ENCODE measurements around the gene PRR30. TPM values are rescaled to one million over a fixed set of nuclear protein-coding genes. Genes with fewer than 3 reads are reported as not detected.
A peak's percentile ranks its signal among the peaks of the same experiment; 100 is the strongest.

The PRR30 gene
- total and polyA plus RNA-seq, 2 donors (not counting 1 experiment from before 2014, with no cell fraction given): not detected

GRCh38 chr2:27162151-27163121 is 23.2 kb upstream of the PRR30 start:
- Histone ChIP-seq H3K36me3 (ENCODE audit: control insufficient read depth, insufficient read depth, low read length) (no peaks in the 10 kb centered on the region), H3K9me3 (ENCODE audit: control insufficient read depth, insufficient read depth, low read depth, low read length) (no peaks in the 10 kb centered on the region), H3K79me2 (ENCODE audit: control insufficient read depth, insufficient read depth, low read length) (no peaks in the 10 kb centered on the region), H3K27ac (ENCODE audit: insufficient read depth, low read length) (no peak overlapping the region), H3K4me1 (ENCODE audit: control insufficient read depth, extremely low read depth, insufficient read depth, low read length) (no peaks in the 10 kb centered on the region), H3K4me2 (ENCODE audit: extremely low read depth, insufficient read depth, low read length) (no peak overlapping the region), H3K9ac (ENCODE audit: insufficient read depth, low read length) (no peak overlapping the region), H4K20me1 (ENCODE audit: control insufficient read depth, extremely low read depth, insufficient read depth, low read length) (no peaks in the 10 kb centered on the region), H2AFZ (ENCODE audit: low read length) (no peak overlapping the region), H3K4me3 (replicated peaks in 1 of 4; ENCODE audit: control extremely low read depth in 1 of 4, insufficient read depth in 1 of 4, low read depth in 3 of 4, low read length in 4 of 4) (no peak overlapping the region), H3K27me3 (ENCODE audit: control insufficient read depth, insufficient read depth, low read length) (peaks cover 11% of the 10 kb centered on the region)
- peak; percentile 9 to 19 for DNase-seq (ENCODE audit: low read depth in 2 of 2)
- TF ChIP-seq, protein P1, sequence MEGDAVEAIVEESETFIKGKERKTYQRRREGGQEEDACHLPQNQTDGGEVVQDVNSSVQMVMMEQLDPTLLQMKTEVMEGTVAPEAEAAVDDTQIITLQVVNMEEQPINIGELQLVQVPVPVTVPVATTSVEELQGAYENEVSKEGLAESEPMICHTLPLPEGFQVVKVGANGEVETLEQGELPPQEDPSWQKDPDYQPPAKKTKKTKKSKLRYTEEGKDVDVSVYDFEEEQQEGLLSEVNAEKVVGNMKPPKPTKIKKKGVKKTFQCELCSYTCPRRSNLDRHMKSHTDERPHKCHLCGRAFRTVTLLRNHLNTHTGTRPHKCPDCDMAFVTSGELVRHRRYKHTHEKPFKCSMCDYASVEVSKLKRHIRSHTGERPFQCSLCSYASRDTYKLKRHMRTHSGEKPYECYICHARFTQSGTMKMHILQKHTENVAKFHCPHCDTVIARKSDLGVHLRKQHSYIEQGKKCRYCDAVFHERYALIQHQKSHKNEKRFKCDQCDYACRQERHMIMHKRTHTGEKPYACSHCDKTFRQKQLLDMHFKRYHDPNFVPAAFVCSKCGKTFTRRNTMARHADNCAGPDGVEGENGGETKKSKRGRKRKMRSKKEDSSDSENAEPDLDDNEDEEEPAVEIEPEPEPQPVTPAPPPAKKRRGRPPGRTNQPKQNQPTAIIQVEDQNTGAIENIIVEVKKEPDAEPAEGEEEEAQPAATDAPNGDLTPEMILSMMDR (conservative IDR thresholded peaks at IDR 0.05 in 1 of 2, IDR thresholded peaks at IDR 0.05 in 1 of 2; ENCODE audit: low read depth in 1 of 2, low read length in 2 of 2): no peak
- TF ChIP-seq EZH2 (IDR thresholded peaks at IDR 0.05; ENCODE audit: low read length, missing control alignments): no peak

- Histone ChIP-seq H3K4me3 (replicated peaks in 1 of 4; ENCODE audit: control extremely low read depth in 1 of 4, insufficient read depth in 1 of 4, low read depth in 3 of 4, low read length in 4 of 4) (no peak overlapping the region), H4K20me1 (ENCODE audit: control insufficient read depth, extremely low read depth, insufficient read depth, low read length) (no peaks in the 10 kb centered on the region), H3K27ac (ENCODE audit: insufficient read depth, low read length) (no peak overlapping the region), H3K4me2 (ENCODE audit: extremely low read depth, insufficient read depth, low read length) (no peak overlapping the region), H3K79me2 (ENCODE audit: control insufficient read depth, insufficient read depth, low read length) (no peaks in the 10 kb centered on the region), H3K27me3 (ENCODE audit: control insufficient read depth, insufficient read depth, low read length) (peaks cover 7% of the 10 kb centered on the region), H3K9ac (ENCODE audit: insufficient read depth, low read length) (no peak overlapping the region), H3K9me3 (ENCODE audit: control insufficient read depth, insufficient read depth, low read depth, low read length) (no peaks in the 10 kb centered on the region), H3K36me3 (ENCODE audit: control insufficient read depth, insufficient read depth, low read length) (no peaks in the 10 kb centered on the region), H3K4me1 (ENCODE audit: control insufficient read depth, extremely low read depth, insufficient read depth, low read length) (no peaks in the 10 kb centered on the region), H2AFZ (ENCODE audit: low read length) (no peak overlapping the region)
- no peak for DNase-seq (ENCODE audit: low read depth in 2 of 2)
- TF ChIP-seq, protein P1 (conservative IDR thresholded peaks at IDR 0.05 in 1 of 2, IDR thresholded peaks at IDR 0.05 in 1 of 2; ENCODE audit: low read depth in 1 of 2, low read length in 2 of 2): no peak
- no peak for TF ChIP-seq EZH2 (IDR thresholded peaks at IDR 0.05; ENCODE audit: low read length, missing control alignments)
These were observed 21.0 kb upstream of the PRR30 start for GRCh38 chr2:27160191-27160590.

DNA sequence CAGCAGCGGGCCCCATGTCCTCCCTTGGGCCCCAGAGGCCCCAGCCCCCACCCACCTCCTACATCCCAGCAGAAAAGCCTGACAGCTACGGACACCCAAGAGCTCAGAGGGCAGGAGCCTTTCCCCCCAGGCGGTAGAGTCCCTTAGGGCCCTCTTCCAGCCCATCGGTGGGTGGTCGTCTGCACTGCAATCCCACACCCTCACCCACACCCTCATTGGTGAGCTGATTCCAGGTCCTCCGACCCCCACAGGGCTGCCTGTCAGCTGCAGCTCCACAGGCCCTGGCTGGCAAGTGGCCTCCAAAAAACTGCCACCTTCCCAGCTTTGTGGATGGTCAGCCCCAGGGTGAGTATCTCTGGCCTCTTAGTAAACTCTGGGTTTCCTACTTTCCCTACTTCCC is 20.1 kb upstream of the PRR30 start:
- no peaks in the 10 kb centered on the region for H3K9me3 ChIP-seq (ENCODE audit: control insufficient read depth, insufficient read depth, low read depth, low read length)
- DNase-seq (ENCODE audit: low read depth in 2 of 2): no peak
- H3K27me3 ChIP-seq (ENCODE audit: control insufficient read depth, insufficient read depth, low read length): peaks cover 7% of the 10 kb centered on the region
- H3K79me2 ChIP-seq (ENCODE audit: control insufficient read depth, insufficient read depth, low read length): no peaks in the 10 kb centered on the region
- H3K4me2 ChIP-seq (ENCODE audit: extremely low read depth, insufficient read depth, low read length): no peak overlapping the region
- no peaks in the 10 kb centered on the region for H3K4me1 ChIP-seq (ENCODE audit: control insufficient read depth, extremely low read depth, insufficient read depth, low read length)
- H4K20me1 ChIP-seq (ENCODE audit: control insufficient read depth, extremely low read depth, insufficient read depth, low read length): no peaks in the 10 kb centered on the region
- H3K36me3 ChIP-seq (ENCODE audit: control insufficient read depth, insufficient read depth, low read length): no peaks in the 10 kb centered on the region
- H3K9ac ChIP-seq (ENCODE audit: insufficient read depth, low read length): no peak overlapping the region
- no peak overlapping the region for H2AFZ ChIP-seq (ENCODE audit: low read length)
- no peak for TF ChIP-seq EZH2 (IDR thresholded peaks at IDR 0.05; ENCODE audit: low read length, missing control alignments)
- TF ChIP-seq, protein P1 (conservative IDR thresholded peaks at IDR 0.05 in 1 of 2, IDR thresholded peaks at IDR 0.05 in 1 of 2; ENCODE audit: low read depth in 1 of 2, low read length in 2 of 2): no peak
- no peak overlapping the region for H3K27ac ChIP-seq (ENCODE audit: insufficient read depth, low read length)
- no peak overlapping the region for H3K4me3 ChIP-seq (replicated peaks in 1 of 4; ENCODE audit: control extremely low read depth in 1 of 4, insufficient read depth in 1 of 4, low read depth in 3 of 4, low read length in 4 of 4)
